Measurements from ENCODE around the gene AAK1.

Gene AAK1

DNA sequence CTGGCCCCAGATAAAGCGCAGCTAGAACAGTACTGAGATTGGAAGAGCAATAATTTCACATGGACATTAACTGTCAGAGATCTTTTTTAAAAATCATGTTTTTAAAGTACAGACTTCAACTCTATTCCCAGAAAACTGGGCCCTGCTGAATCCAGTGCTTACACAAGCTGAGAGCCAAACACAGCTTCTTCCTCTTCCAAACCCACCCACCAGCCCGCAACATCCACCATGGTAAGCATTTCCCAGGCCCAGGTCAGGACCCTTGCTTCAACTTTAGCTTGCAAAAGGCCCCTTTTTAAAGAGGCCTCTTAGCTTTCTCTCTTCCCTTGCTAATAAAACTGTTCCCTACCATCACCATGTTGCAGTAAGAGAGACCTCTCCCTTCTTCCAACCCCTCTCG lies 2.1 kb downstream of the AAK1 start:
- Histone ChIP-seq H3K4me1 (ENCODE audit: control insufficient read depth, insufficient read depth, low read length) (peaks cover 26% of the 10 kb centered on the region), H3K9ac (ENCODE audit: low read length) (peak overlapping the region; percentile 21), H3K36me3 (ENCODE audit: control insufficient read depth, insufficient read depth, low read length) (no peaks in the 10 kb centered on the region), H3K9me3 (ENCODE audit: control insufficient read depth, insufficient read depth, low read depth, low read length) (no peaks in the 10 kb centered on the region), H3K27me3 (ENCODE audit: control insufficient read depth, insufficient read depth, low read length) (no peaks in the 10 kb centered on the region), H3K27ac (ENCODE audit: low read depth, low read length) (no peak overlapping the region), H3K4me3 (ENCODE audit: low read depth, low read length) (peak overlapping the region; percentile 94)

DNA sequence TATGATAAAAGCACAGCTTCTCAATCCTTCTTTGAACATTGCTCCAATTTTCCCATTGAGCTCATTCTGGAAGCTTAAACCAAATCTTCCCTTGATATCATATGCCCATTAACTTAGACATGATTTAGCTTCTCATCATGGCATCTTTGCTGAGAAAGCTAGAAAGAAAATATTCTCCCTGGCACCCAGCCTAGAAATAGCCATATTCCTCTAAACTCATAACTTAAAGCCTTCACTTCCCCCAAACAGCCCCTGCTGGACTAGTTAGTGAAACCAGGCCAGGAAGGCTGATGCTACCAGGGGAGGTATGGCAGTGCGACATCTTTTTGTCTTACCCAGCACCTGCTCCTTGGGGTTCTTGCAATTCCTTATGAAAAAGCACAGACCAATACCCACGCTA lies 4.3 kb downstream of the AAK1 start:
- Histone ChIP-seq H3K36me3 (ENCODE audit: control insufficient read depth, insufficient read depth, low read length) (no peaks in the 10 kb centered on the region), H3K27me3 (ENCODE audit: control insufficient read depth, insufficient read depth, low read length) (no peaks in the 10 kb centered on the region), H3K4me1 (ENCODE audit: control insufficient read depth, insufficient read depth, low read length) (peaks cover 15% of the 10 kb centered on the region), H3K27ac (ENCODE audit: low read depth, low read length) (no peak overlapping the region), H3K9me3 (ENCODE audit: control insufficient read depth, insufficient read depth, low read depth, low read length) (no peaks in the 10 kb centered on the region), H3K9ac (ENCODE audit: low read length) (no peak overlapping the region), H3K4me3 (ENCODE audit: low read depth, low read length) (no peak overlapping the region)

DNA sequence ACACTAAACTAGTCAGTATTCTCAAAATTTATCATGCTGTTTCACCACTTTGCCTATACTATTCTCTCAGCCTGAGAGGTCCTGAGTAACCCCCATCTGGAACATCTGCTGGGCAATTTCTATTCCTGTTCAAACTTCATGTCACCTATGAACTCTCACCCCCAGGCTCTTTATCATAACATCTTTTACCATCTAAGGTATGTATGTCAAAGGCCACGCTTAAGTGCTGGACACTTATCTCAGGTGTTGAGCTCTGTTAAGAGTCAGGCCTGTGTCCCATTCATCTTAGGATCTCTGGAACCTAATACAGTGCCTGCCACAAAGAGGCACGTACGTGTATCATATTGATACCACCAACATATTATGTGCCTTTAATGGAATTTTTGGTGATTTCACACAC lies 4.9 kb downstream of the AAK1 start:
- Histone ChIP-seq H3K36me3 (ENCODE audit: control insufficient read depth, insufficient read depth, low read length) (no peaks in the 10 kb centered on the region), H3K4me1 (ENCODE audit: control insufficient read depth, insufficient read depth, low read length) (peaks cover 15% of the 10 kb centered on the region), H3K9ac (ENCODE audit: low read length) (no peak overlapping the region), H3K4me3 (ENCODE audit: low read depth, low read length) (no peak overlapping the region), H3K27ac (ENCODE audit: low read depth, low read length) (no peak overlapping the region), H3K9me3 (ENCODE audit: control insufficient read depth, insufficient read depth, low read depth, low read length) (no peaks in the 10 kb centered on the region), H3K27me3 (ENCODE audit: control insufficient read depth, insufficient read depth, low read length) (no peaks in the 10 kb centered on the region)

- no peak overlapping the region for H3K27ac ChIP-seq (ENCODE audit: low read depth, low read length)
- no peak overlapping the region for H3K9ac ChIP-seq (ENCODE audit: low read length)
- no peaks in the 10 kb centered on the region for H3K9me3 ChIP-seq (ENCODE audit: control insufficient read depth, insufficient read depth, low read depth, low read length)
- H3K36me3 ChIP-seq (ENCODE audit: control insufficient read depth, insufficient read depth, low read length): no peaks in the 10 kb centered on the region
- H3K27me3 ChIP-seq (ENCODE audit: control insufficient read depth, insufficient read depth, low read length): no peaks in the 10 kb centered on the region
- H3K4me3 ChIP-seq (ENCODE audit: low read depth, low read length): no peak overlapping the region
- peaks cover 15% of the 10 kb centered on the region for H3K4me1 ChIP-seq (ENCODE audit: control insufficient read depth, insufficient read depth, low read length)
These were observed 5.6 kb downstream of the AAK1 start for GRCh38 chr2:69637923-69638322.

DNA sequence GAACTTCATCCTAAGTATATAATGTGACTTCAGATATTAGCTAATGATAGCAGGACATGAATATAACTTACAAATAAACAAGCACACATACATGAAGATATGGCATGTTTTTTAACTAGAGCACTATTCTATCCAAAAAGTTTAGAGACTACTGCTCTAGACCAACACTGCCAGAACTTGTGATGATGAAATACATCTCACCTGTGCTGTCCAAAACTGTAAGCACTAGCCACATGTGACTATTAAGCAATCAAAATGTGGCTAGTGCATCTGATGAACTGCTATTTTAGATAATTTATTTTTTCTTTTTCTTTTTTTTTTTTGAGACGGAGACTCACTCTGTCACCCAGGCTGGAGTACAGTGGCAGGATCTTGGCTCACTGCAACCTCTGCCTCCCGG lies 7.1 kb downstream of the AAK1 start:
- no peaks in the 10 kb centered on the region for H3K36me3 ChIP-seq (ENCODE audit: control insufficient read depth, insufficient read depth, low read length)
- no peak overlapping the region for H3K27ac ChIP-seq (ENCODE audit: low read depth, low read length)
- H3K9me3 ChIP-seq (ENCODE audit: control insufficient read depth, insufficient read depth, low read depth, low read length): no peaks in the 10 kb centered on the region
- H3K27me3 ChIP-seq (ENCODE audit: control insufficient read depth, insufficient read depth, low read length): no peaks in the 10 kb centered on the region
- H3K4me3 ChIP-seq (ENCODE audit: low read depth, low read length): no peak overlapping the region
- peaks cover 10% of the 10 kb centered on the region for H3K4me1 ChIP-seq (ENCODE audit: control insufficient read depth, insufficient read depth, low read length)
- no peak overlapping the region for H3K9ac ChIP-seq (ENCODE audit: low read length)

DNA sequence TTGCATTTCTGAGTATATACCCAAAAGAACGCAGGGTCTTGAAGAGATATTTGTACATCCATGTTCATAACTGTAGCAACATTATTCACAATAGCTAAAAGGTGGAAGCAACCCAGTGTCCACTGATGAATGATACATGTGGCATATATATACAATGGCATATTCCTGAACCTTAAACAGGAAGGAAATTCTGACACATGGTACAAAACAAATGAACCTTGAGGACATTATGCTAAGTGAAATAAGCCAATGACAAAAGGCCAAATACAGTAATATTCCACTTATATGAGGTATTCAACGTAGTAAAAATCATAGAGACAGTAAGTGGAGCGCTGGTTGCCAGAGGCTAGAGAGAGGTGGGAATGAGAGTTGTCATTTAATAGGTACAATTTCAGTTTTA lies 8.1 kb downstream of the AAK1 start:
- Histone ChIP-seq H3K27me3 (ENCODE audit: control insufficient read depth, insufficient read depth, low read length) (no peaks in the 10 kb centered on the region), H3K9ac (ENCODE audit: low read length) (no peak overlapping the region), H3K27ac (ENCODE audit: low read depth, low read length) (no peak overlapping the region), H3K4me1 (ENCODE audit: control insufficient read depth, insufficient read depth, low read length) (0 out of 2 replicates have a peak, but pooled peaks cover 4% of the 10 kb centered on the region), H3K9me3 (ENCODE audit: control insufficient read depth, insufficient read depth, low read depth, low read length) (no peaks in the 10 kb centered on the region), H3K4me3 (ENCODE audit: low read depth, low read length) (no peak overlapping the region), H3K36me3 (ENCODE audit: control insufficient read depth, insufficient read depth, low read length) (no peaks in the 10 kb centered on the region)

- no peak overlapping the region for H3K4me3 ChIP-seq (ENCODE audit: low read depth, low read length)
- no peak overlapping the region for H3K9ac ChIP-seq (ENCODE audit: low read length)
- H3K27me3 ChIP-seq (ENCODE audit: control insufficient read depth, insufficient read depth, low read length): no peaks in the 10 kb centered on the region
- no peak overlapping the region for H3K27ac ChIP-seq (ENCODE audit: low read depth, low read length)
- 0 out of 2 replicates have a peak, but pooled peaks cover 4% of the 10 kb centered on the region for H3K4me1 ChIP-seq (ENCODE audit: control insufficient read depth, insufficient read depth, low read length)
- no peaks in the 10 kb centered on the region for H3K36me3 ChIP-seq (ENCODE audit: control insufficient read depth, insufficient read depth, low read length)
- H3K9me3 ChIP-seq (ENCODE audit: control insufficient read depth, insufficient read depth, low read depth, low read length): no peaks in the 10 kb centered on the region
These were observed 9.2 kb downstream of the AAK1 start for GRCh38 chr2:69634196-69634821.

DNA sequence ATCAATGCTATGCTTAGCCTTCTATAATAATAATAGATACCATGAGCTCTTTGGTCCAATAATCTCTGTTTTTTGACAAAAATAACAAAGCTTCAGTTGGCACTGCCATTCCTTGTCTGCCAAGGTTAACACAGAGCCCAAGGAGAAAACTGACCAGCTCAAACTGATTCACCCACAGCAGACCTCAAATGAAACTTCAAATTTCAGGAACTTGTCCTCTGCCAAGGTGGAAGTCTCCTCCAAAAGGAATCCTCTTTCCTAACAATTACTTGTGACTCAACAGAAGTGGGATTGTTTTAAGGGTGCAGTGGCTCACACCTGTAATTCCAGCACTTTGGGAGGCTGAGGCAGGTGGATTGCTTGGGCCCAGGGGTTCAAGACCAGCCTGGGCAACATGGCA lies 12.1 kb downstream of the AAK1 start:
- no peaks in the 10 kb centered on the region for H3K4me1 ChIP-seq (ENCODE audit: control insufficient read depth, insufficient read depth, low read length)
- H3K9ac ChIP-seq (ENCODE audit: low read length): no peak overlapping the region
- no peak overlapping the region for H3K27ac ChIP-seq (ENCODE audit: low read depth, low read length)
- no peak overlapping the region for H3K4me3 ChIP-seq (ENCODE audit: low read depth, low read length)
- H3K9me3 ChIP-seq (ENCODE audit: control insufficient read depth, insufficient read depth, low read depth, low read length): no peaks in the 10 kb centered on the region
- no peaks in the 10 kb centered on the region for H3K27me3 ChIP-seq (ENCODE audit: control insufficient read depth, insufficient read depth, low read length)
- H3K36me3 ChIP-seq (ENCODE audit: control insufficient read depth, insufficient read depth, low read length): no peaks in the 10 kb centered on the region

DNA sequence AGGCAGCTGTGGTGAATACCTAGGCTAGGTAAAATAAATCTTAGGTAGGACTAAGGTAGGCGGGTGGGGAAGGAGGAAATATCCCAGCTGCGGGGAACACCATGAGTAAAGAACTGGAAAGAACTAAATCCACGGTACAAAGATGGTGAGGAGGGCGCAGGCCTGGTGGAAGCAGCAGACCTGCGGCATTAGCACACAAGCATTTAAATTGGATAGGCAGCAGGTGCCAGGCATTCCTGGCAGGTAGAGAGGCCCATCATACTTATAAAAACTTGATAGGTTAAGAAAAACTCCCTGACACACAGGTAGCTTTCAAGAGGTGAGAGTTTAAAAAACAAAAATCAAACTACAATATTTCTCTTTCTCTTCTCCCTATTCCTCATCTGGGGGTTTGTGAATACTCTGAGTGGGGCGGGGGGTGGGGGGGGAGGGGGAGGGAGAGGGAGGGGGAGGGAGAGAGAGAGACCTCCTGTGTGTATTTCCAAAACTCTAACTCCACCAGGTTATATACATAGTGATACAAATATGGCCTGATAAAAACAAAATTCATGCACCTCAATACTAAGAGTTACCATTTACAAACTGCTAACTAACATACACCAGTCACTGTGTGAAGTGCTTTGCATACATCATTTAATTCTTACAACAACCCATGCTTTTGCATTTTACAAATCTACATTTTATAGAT lies 13.5 kb downstream of the AAK1 start:
- H3K9ac ChIP-seq (ENCODE audit: low read length): no peak overlapping the region

GRCh38 chr2:69628325-69629021 lies 15.1 kb downstream of the AAK1 start:
- Histone ChIP-seq H3K4me1 (ENCODE audit: control insufficient read depth, insufficient read depth, low read length) (no peaks in the 10 kb centered on the region), H3K9me3 (ENCODE audit: control insufficient read depth, insufficient read depth, low read depth, low read length) (no peaks in the 10 kb centered on the region), H3K4me3 (ENCODE audit: low read depth, low read length) (no peak overlapping the region), H3K27ac (ENCODE audit: low read depth, low read length) (no peak overlapping the region), H3K27me3 (ENCODE audit: control insufficient read depth, insufficient read depth, low read length) (no peaks in the 10 kb centered on the region), H3K9ac (ENCODE audit: low read length) (no peak overlapping the region), H3K36me3 (ENCODE audit: control insufficient read depth, insufficient read depth, low read length) (no peaks in the 10 kb centered on the region)

More for the DNA sequence above, 13.5 kb downstream of the AAK1 start:
- H3K4me3 ChIP-seq (ENCODE audit: low read depth, low read length): no peak overlapping the region
- no peaks in the 10 kb centered on the region for H3K36me3 ChIP-seq (ENCODE audit: control insufficient read depth, insufficient read depth, low read length)
- no peaks in the 10 kb centered on the region for H3K4me1 ChIP-seq (ENCODE audit: control insufficient read depth, insufficient read depth, low read length)
- H3K27ac ChIP-seq (ENCODE audit: low read depth, low read length): no peak overlapping the region
- H3K27me3 ChIP-seq (ENCODE audit: control insufficient read depth, insufficient read depth, low read length): no peaks in the 10 kb centered on the region
- H3K9me3 ChIP-seq (ENCODE audit: control insufficient read depth, insufficient read depth, low read depth, low read length): no peaks in the 10 kb centered on the region

GRCh38 chr2:69625078-69625795 lies 18.3 kb downstream of the AAK1 start:
- no peaks in the 10 kb centered on the region for H3K36me3 ChIP-seq (ENCODE audit: control insufficient read depth, insufficient read depth, low read length)
- H3K27ac ChIP-seq (ENCODE audit: low read depth, low read length): no peak overlapping the region
- no peak overlapping the region for H3K4me3 ChIP-seq (ENCODE audit: low read depth, low read length)
- H3K4me1 ChIP-seq (ENCODE audit: control insufficient read depth, insufficient read depth, low read length): no peaks in the 10 kb centered on the region
- H3K9ac ChIP-seq (ENCODE audit: low read length): no peak overlapping the region
- no peaks in the 10 kb centered on the region for H3K27me3 ChIP-seq (ENCODE audit: control insufficient read depth, insufficient read depth, low read length)
- no peaks in the 10 kb centered on the region for H3K9me3 ChIP-seq (ENCODE audit: control insufficient read depth, insufficient read depth, low read depth, low read length)

All from HUES6 (cell line).